Hematopoietic multipotent progenitor cell treated with erythropoietin and hydrocortisone succinate and interleukin-3 and kit ligand, for 15 days (in vitro differentiated cells): ENCODE measurements around the gene ERP44.
A peak's percentile ranks its signal among the peaks of the same experiment; 100 is the strongest.
"Not testable (repeated sequence)": the region's sequence is repeated elsewhere in the genome, so short reads cannot be mapped to it uniquely, and the experiment has no call there.

Experiments used
- DNase-seq: peaks from one replicate; pipeline ENCODE4 v3.0.0-alpha.2; 2015; ENCODE audit warnings: low spot score

The ERP44 gene

DNA sequence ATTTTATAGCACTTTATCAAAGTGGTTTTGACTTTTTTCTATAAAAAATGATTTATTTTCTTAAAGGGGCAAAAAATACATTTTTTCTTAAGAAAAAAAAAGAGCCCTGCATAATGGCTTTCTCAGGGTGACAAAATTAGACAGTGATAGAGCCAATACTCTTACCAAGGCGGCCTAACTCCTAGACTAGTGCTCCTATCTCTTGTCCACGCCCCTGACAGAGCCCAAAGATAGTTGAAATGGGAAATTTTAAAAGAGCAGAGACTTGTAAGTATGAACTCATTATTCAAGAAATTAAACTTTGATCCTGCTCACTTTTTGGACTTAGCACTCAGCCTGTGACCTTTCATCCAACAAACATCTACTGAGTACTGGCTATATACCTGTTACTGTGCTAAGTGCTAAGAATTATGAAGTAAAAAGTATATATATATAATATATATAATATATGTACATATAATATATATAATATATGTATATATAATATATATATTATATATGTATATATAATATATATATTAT, 1.4 kb upstream of the ERP44 start:
- DNase-seq: peak; percentile 37

DNA sequence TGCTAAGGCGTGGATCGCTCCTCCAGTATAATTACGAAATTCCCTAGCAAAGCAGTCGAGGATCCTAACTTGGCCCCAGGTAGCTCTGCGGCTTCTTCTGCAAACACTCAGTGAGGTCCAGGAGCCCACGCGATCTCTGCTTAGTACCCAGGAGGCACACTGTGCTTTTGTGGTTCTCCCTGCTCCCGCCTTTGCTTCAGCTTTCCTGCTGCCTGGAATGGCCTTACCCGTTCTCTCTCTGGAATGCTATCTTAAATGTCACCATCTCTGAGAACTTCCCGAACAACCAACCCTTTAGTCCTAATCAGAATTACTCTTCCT, 882 bp upstream of the ERP44 start:
- no peak for DNase-seq

DNA sequence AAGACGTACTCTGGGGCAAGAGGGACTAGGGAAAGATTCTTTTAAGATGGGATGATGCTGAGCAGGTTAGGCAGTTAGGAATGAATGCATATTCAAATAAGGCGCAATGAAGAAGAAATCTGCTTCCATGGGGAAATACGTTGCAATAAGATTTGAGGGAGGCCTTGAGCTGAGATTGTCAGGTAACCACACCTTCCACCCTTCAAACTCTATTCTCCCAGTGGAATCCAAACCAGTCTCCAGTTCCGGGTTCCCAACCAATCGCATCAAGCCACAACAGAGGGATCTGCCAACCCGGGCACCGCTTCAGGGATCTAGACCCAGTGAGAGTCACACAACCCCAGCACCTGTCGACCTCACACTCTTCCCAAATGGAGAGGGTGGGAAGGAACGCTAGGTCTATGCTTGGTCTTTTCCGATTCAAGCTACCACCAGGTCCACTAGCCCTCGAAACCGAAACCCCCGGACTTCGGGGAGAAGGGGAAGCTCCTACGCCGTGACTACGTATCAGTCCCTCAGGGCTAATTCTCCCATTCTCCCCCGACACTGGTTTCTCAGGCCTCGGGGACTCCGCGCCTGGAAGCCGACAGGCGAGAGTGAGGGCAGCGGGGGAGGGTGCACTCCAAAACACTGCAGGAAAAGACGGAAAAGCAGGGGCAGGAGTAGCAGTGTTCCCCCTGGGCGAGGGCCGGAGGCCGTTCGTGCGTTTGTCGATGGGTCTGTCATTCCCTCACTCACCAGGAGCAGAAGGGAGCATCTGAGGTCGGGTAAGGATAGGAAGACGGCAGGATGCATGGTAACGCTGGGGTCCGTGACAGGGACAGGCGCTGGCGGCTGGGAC, 534 bp downstream of the ERP44 start:
- no peak for DNase-seq

DNA sequence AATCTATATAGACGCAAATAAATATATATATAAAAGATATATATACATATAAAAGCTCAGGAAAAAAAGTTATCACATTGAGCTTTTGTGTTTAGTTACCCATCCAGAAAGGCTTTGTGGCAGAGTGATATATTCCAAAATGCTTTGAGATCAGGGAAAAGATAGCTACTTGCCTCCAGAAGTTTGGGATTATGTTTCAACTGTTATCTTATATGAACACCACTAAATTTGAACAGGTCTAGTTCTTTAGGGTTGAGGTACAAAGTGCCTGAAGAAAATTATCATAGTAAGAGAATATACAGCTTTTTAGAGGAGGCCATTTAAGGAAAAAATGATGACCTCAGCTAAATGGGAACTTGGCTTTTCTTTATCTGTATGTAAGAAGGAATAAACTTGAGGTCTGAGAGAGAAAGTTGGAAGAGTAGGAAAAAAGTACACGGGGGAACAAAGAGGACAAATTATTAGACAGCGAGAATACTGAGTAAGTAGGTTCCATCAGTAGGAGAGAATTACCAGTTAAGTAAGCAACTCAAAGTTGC, 2.4 kb downstream of the ERP44 start:
- DNase-seq: no peak

DNA sequence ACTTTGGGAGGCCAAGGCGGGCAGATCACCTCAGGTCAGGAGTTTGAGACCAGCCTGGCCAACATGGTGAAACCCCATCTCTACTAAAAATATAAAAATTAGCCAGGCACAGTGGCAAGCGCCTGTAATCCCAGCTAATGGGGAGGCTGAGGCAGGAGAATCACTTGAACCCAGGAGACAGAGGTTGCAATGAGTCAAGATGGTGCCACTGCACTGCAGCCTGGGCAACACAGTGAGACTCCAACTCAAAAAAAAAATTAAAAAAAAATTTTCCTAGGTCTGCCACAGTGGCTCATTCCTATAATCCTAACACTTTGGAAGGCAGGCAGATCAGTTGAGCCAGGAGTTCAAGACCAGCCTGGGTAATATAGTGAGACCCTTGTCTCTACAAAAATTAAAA, 4.4 kb downstream of the ERP44 start:
- DNase-seq: not testable (repeated sequence)

DNA sequence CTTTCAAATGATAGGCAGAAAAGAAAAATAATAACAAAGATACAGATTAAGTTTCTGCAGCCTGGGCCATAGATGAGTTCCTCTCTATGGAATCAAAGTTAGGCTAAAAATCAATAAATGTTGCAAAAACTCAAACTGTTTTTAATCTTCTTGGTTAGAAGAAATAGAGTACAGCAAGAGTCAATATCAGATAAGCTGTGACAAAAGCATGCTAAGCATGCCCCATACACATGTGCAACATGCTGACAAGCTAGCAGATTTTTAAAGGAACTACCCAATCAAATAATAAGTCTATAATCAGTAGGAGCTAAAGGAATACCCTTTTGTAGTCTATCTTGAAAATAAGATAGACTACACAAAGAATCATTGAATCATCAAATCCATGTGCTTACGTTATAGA, 6.7 kb downstream of the ERP44 start:
- DNase-seq: no peak

DNA sequence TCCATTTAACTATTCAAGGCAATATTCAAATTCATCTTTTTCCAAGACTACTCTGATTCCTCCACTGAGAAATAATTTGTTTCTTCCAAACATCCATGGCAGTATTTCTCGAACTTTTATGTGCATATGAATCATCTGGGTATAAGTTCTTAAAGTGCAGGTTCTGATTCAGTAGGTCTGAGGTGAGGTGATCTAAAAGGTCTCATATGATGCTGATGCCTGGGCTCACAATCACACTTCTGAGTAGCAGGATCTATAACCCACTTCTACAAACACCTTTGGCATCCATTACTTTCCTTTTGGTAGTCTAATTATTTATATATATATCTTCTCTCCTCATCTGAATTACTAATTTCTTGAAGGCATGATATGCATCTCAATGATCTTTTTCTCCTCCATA, 7.2 kb downstream of the ERP44 start:
- DNase-seq: no peak

DNA sequence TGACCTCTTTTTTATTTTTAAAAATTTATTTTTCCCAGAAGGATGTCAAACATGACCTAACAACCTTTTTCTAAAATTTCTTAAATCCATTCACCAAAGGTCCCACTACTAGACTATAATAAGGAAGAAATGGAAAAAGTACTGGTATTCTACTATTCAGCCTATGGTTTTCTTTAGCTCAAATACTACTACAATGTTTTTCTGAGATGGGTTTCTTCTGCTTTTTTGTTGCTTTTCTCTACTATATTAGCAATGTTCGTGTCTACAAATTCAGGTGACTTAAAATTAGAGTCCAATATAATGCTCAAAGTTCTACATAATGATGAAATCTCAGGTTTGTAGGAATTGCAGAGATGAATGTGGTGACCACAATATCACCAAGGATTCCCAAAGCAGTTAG, 7.9 kb downstream of the ERP44 start:
- DNase-seq: no peak

DNA sequence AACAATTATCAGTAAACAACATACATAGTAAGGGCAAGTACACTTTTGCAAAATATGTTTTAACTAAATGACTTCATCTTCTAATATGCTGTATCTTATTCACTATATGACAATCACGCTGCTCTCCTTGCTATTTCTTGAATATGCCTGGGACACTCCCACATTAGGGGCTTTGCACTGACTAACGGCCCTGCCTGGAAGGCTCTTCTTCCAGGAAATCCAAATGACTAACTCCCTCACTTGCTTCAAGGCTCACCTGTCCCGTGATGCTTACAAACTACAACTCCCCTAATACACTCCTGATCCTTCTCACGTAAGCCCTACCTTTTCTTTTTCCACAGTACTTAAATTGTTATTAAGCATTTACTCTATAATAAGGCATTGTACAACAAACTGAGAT, 10.6 kb downstream of the ERP44 start:
- DNase-seq: no peak

DNA sequence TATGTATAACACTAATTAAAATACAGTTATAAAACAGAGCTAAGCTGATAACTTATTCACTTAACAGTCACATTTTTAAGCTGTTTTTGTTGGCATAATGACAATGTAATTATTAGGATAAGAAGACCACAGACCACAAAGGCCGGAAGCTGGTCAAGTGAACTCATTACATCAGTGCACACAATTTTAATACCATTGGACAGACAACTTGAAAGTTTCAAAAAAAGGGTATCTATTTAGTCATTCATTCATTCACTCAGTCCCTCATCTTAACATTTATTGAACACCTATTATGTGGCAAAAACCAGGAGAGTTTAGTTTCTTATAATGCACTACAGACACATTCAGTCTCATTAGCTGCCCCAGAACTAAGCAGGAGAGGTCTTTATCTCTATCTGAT, 11.6 kb downstream of the ERP44 start:
- DNase-seq: no peak

DNA sequence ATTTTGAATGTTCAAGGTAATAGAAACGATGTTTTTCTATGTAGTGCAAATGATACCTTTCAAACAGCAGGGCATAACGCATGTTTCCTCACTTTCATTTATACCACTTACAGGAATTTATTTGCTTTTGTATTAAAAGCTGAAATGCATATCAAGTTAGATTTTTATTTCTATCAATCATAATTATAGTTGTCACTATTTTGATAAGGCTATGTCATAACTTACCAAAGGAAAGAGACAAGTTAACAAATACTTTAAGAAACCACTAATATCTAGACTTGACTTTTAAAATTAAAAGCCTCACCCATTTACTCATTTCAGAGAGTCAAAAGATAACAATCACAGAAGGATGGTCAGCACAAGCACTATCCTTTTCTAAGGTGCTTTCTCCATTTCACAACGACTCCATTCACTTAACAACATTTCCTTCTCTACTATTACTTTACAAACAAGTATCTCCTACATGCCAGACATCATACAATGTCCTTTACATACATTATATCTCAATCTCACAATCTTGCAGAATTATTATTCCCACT, 12.6 kb downstream of the ERP44 start:
- no peak for DNase-seq

DNA sequence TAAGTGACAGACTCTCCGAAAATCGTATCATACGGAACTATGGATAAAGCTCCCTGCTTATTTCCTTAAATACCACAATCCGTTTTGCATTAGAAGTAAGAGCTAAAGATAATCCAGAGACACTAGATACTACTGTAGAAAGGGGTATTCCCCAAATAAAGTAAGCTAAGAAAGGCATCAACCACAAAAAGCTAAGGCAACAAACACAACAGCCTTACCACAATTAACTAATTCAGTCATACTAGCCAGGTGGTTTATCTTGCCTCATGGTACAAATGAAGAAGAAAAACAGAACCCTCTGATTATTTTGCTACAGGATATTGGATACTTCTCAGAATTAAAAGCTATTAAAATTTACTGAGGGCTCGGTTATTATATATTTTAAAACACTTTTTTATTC, 14.1 kb downstream of the ERP44 start:
- no peak for DNase-seq

DNA sequence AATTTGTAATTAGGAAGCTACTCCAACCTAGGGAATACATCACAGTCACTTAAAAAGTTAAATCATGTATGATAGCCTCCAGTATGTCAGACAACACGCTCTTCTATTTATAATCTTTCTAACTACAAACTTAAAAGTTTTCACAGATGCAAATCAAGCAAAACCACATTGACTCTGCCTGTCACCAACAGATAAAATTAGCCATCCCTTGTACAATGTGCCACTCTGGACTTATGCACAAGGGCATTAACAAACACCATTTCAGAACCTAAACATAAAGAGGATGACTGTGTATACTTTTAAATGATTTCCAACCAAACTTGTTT, 14.7 kb downstream of the ERP44 start:
- peak; percentile 69 for DNase-seq

DNA sequence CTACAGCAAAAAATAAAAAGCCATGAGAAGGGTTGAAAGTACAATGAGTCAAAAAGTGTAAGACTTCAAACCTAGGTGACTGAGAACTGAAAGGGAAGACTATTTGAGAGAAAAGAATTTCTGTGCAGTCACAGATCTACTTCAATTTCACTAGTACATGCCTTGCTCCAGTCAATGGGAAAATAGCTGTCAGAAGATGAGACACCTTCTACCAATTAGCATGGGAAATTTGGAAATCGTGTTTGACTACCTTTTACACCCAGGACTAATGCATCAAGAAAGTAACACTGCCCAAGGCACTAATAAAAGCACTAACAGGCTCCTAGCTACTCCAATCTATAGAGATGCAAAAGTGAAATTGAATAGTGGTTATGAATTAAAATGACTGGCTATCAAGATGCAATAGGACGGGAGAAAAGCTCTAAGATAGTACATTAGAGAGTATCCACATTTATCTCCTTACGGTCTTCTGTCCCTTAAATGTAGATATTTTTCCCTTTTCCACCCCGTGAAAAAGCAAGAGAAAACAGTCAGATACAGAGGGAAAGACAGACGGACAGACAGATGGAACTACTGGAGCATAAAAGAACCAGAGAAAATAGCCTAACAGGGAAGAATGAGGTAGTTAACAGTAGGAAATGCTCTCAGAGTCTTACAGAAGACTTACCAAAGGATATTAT, 15.2 kb downstream of the ERP44 start:
- DNase-seq: no peak

DNA sequence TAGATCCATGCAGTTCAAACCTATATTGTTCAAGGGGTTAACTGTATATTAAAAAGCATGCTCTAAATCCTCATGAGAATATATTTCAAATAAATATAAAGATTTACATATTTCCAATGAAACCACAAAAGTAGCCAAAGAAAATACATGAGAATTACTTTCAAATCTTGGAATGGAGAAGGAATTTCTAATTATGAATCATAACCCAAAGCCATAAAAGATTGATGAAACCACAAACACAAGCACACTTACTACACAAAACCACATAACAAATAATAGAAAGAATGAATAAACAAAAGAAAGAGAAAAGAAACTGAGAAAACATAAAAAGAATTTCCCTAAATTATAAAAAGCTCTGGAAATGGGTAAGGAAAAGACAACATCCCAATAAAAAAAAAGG, 16.0 kb downstream of the ERP44 start:
- no peak for DNase-seq

DNA sequence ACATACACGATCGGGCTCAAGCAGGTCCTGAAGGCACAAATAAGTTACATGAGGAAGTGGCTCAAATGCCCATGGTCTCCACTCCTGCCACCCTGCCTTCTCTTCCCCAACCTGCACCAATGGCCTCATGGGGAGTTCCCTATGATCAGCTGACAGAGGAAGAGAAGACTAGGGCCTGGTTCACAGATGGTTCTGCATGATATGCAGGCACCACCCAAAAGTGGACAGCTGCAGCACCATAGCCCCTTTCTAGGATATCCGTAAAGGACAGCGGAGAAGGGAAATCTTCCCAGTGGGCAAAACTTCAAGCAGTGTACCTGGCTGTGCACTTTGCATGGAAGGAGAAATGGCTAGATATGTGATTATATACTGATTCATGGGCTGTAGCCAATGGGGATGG, 22.5 kb downstream of the ERP44 start:
- DNase-seq: peak; percentile 45

DNA sequence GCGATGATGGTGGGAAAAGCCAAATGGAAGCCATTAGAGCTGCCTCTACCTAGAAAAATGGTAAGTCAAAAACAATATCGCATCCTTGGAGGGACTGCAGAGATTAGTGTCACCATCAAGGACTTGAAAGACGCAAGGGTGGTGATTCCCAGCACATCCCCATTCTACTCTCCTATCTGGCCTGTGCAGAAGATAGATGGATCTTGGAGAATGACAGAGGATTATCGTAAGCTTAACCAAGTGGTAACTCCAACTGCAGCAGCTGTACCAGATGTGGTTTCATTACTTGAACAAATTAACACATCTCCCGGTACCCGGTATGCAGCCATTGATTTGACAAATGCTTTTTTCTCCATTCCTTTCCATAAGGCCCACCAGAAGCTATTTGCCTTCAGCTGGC, 23.8 kb downstream of the ERP44 start:
- DNase-seq: no peak

DNA sequence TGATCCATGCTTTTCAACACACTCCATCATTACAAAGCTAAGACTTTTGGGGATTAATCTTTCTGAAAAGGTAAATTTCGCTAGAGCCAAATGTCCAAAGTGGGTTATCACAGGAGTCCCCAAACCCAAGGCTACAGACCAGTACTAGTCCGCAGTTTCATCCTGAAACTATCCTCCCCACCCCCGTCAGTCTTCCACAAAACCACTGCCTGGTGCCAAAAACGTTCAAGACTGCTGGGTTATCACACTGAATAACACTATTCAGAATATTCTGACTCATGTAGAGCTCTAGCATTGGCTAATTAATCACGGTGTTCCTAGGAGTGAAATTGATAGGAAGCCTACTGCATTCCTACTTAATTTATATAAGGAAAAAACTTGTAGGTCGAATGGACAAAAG, 24.7 kb downstream of the ERP44 start:
- DNase-seq: no peak

DNA sequence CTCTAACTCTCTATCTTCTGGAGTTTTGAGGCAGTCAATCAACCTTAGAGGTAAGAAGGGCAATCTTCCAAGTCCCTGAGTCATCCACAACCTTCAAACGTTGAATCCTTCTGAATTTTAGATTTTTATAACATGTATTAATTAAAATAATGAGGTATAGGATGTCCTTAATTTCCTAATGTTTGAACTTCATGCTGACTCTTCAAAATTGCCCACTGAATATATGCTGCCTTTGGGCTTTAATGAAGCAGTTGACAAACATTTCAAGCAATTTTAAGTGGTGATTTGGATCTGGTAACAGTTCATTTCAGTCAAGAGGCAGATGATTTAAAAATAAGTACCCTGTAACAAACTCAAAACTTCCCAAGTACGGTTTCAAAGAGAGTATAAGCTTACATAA, 26.0 kb downstream of the ERP44 start:
- peak; percentile 44 for DNase-seq

DNA sequence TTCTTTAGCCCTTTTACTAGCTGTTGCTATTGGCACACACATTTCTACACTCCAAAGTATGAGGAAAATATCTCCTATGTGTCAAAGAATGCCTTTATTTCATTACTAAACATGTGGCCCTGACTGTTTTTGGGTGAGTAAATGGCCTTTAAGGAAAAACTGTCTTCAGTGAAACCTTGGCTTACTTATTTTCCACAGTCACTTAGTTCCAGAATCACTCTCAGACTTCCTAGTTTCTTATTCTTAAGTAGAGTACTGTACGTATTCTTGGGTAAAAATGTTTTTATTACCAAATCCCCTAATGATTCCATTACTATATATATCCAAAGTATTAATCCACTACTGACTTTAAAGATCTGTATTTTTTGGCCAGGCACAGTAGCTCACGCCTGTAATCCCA, 27.5 kb downstream of the ERP44 start:
- DNase-seq: no peak

DNA sequence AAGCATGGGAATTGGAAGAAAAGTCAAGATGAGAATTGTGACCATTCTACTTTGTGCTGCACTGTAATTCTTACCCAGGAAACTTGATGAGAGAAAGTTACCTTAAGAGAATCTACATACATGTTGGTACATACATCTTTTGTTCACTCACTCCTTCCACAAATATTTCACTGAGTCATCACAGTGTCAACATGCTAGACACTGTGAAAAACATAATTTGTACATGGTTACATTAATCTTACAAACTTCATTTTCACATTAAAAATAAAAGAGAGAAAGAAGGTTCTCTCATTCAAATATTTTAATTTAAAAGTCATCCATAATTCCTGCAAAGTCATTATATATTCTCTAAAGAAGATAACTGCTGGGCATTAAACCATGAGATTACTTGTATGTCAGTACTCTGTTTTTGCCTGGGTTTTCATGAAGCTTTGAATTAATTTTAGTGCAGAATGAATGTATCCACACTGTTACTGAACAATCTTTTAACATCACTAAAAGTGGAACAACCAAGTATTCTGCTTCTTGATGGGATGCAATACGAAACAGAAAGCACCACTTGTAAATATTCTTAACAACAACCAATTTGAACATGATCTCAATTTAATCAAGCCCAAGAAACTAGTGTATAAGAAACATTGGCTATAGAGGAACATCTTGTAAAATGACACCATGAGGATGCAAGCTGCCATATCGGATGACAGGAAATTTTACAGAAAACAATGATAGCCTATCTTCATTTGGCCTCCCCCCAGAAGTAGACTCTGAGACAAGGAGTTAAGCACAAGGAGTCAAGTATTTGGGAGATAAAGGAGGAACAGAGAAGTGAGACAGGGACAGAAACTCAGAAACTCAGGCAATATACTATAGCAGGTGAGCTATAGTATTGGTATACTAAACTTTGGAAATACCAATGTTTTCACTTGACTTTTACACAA, 28.4 kb downstream of the ERP44 start:
- DNase-seq: peak; percentile 65

DNA sequence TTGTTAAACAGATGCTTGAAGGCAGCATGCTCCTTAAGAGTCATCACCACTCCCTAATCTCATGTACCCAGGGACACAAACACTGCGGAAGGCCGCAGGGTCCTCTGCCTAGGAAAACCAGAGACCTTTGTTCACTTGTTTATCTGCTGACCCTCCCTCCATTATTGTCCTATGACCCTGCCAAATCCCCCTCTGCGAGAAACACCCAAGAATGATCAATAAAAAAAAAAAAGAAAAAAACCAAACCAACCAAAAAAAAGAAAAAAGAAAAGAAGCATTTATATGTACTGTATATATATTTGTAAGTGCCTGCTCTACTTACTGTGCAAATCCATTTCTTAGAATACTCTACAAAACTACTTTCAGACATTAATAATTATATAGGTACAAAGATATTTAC, 29.7 kb downstream of the ERP44 start:
- not testable (repeated sequence) for DNase-seq
